AG09319 (cell line): ENCODE results near the gene INHBC.
"Not testable (repeated sequence)": the region's sequence is repeated elsewhere in the genome, so short reads cannot be mapped to it uniquely, and the experiment has no call there.

Experiments
- DNase-seq: peaks from one replicate; pipeline ENCODE4 v3.0.0-alpha.2; 2010; ENCODE audit warnings: low read depth; ENCODE audit errors: extremely low read depth
- CTCF ChIP-seq: IDR thresholded peaks from 2 replicates; pipeline ENCODE4 v1.5.1; 2011; ENCODE audit warnings: low read depth, mild to moderate bottlenecking, inconsistent platforms, low read length, moderate library complexity

INHBC gene

GRCh38 chr12:57430112-57430930 lies 4.3 kb upstream of the INHBC start:
- DNase-seq: no peak
- no peak for TF ChIP-seq CTCF

- no peak for TF ChIP-seq CTCF
- DNase-seq: peak; percentile 89
Measured at GRCh38 chr12:57430931-57431566, 3.5 kb upstream of the INHBC start, which contains the start of gene R3HDM2. TSS of gene R3HDM2 (minus strand) at chr12:57431043. CDS start at chr12:57310428, 120,615 bp downstream.

GRCh38 chr12:57431654-57432188 lies 2.9 kb upstream of the INHBC start:
- no peak for TF ChIP-seq CTCF
- no peak for DNase-seq

- no peak for TF ChIP-seq CTCF
- no peak for DNase-seq
Measured at GRCh38 chr12:57433370-57433769, 1.2 kb upstream of the INHBC start.

GRCh38 chr12:57435293-57435692 lies 709 bp downstream of the INHBC start:
- TF ChIP-seq CTCF: no peak
- no peak for DNase-seq

GRCh38 chr12:57438400-57438799 lies 3.8 kb downstream of the INHBC start:
- TF ChIP-seq CTCF: no peak
- DNase-seq: no peak

GRCh38 chr12:57439762-57440266 lies 5.2 kb downstream of the INHBC start:
- no peak for TF ChIP-seq CTCF
- no peak for DNase-seq

- not testable (repeated sequence) for DNase-seq
Measured at GRCh38 chr12:57441393-57441792, 6.8 kb downstream of the INHBC start.
